Measurements from ENCODE around the gene GABBR2.

- TF ChIP-seq CTCF (conservative IDR thresholded peaks at IDR 0.05; ENCODE audit: low read depth in 2 of 2), result no peak
- TF ChIP-seq EZH2 (IDR thresholded peaks at IDR 0.05; ENCODE audit: low read depth, unreplicated experiment), result no peak
- TF ChIP-seq EZH2phosphoT487 (IDR thresholded peaks at IDR 0.05; ENCODE audit: unreplicated experiment), result no peak
- TF ChIP-seq REST (IDR thresholded peaks at IDR 0.05; ENCODE audit: unreplicated experiment), result no peak
- no peak for TF ChIP-seq ZNF114 (CRISPR knock-in tag; IDR thresholded peaks at IDR 0.05)
- TF ChIP-seq POLR2AphosphoS5 (IDR thresholded peaks at IDR 0.05; ENCODE audit: low read depth), result no peak
- no peak for TF ChIP-seq JUNB (IDR thresholded peaks at IDR 0.05; ENCODE audit: unreplicated experiment)
Measured at GRCh38 chr9:98247831-98248657, 460.7 kb downstream of the GABBR2 start.

All from GM23338 (cell line).